Activated T-cell treated with anti-CD3 and anti-CD28 coated beads, Interleukin-2, amount 50 U/mL, for 4 hours (primary cell): ENCODE measurements around the gene PSTPIP1. TPM values are rescaled to one million over a fixed set of nuclear protein-coding genes. Genes with fewer than 3 reads are reported as not detected.

Experiments used
- ATAC-seq, 2 donors: fragments of 200-7000 bp; cut with Tn5 transposase; one replicate each; pipeline ENCODE4 v1.10.0; 2021
- DNase-seq: peaks from one replicate; pipeline ENCODE4 v3.0.0-alpha.2; 2020
- H3K27me3 Mint-ChIP-seq: one replicate; pipeline ENCODE4 v1.8.0; 2021; ENCODE audit warnings: low read depth, mixed read lengths
- H3K36me3 Mint-ChIP-seq: one replicate; pipeline ENCODE4 v1.8.0; 2022; ENCODE audit warnings: mixed read lengths; ENCODE audit not compliant: insufficient read depth
- H3K4me1 Mint-ChIP-seq: one replicate; pipeline ENCODE4 v1.8.0; 2021; ENCODE audit warnings: low read depth, mixed read lengths
- H3K4me3 Mint-ChIP-seq: one replicate; pipeline ENCODE4 v1.8.0; 2021; ENCODE audit warnings: mild to moderate bottlenecking, moderate library complexity, mixed read lengths
- H3K9me3 Mint-ChIP-seq: one replicate; pipeline ENCODE4 v1.8.0; 2021; ENCODE audit warnings: mixed read lengths
- total RNA-seq, 3 donors: library from RNA; stranded (reverse); gene quantifications; one replicate each; pipeline ENCODE4 v1.2.1, GENCODE V29; 2021

Gene PSTPIP1
- total RNA-seq, 3 donors from 2014 or later, result 85.4 to 130 (median 92.1) TPM

GRCh38 chr15:77040673-77041072 lies 45.7 kb downstream of the PSTPIP1 start:
- H3K4me1 Mint-ChIP-seq, result peaks cover 3% of the 10 kb centered on the region
- ATAC-seq, result no peak
- H3K27me3 Mint-ChIP-seq, result no peaks in the 10 kb centered on the region
- H3K36me3 Mint-ChIP-seq, result peaks cover 43% of the 10 kb centered on the region
- H3K4me3 Mint-ChIP-seq, result no peak overlapping the region
- peaks cover 4% of the 10 kb centered on the region for H3K9me3 Mint-ChIP-seq
- no peak for DNase-seq

- H3K4me3 Mint-ChIP-seq, result no peak overlapping the region
- peaks cover 40% of the 10 kb centered on the region for H3K36me3 Mint-ChIP-seq
- H3K4me1 Mint-ChIP-seq, result peaks cover 3% of the 10 kb centered on the region
- H3K27me3 Mint-ChIP-seq, result no peaks in the 10 kb centered on the region
- DNase-seq (no peak), ATAC-seq (no peak)
- H3K9me3 Mint-ChIP-seq, result peaks cover 4% of the 10 kb centered on the region
These were observed 47.5 kb downstream of the PSTPIP1 start for GRCh38 chr15:77042245-77042919.

- Mint-ChIP-seq H3K27me3 (no peaks in the 10 kb centered on the region), H3K4me3 (no peak overlapping the region), H3K36me3 (peaks cover 41% of the 10 kb centered on the region), H3K4me1 (peaks cover 3% of the 10 kb centered on the region), H3K9me3 (peaks cover 4% of the 10 kb centered on the region)
- no peak for DNase-seq
- no peak for ATAC-seq
These were observed 48.3 kb downstream of the PSTPIP1 start for GRCh38 chr15:77042955-77043920.

GRCh38 chr15:77044228-77045042 lies 49.5 kb downstream of the PSTPIP1 start:
- Mint-ChIP-seq H3K36me3 (peaks cover 43% of the 10 kb centered on the region), H3K27me3 (no peaks in the 10 kb centered on the region)

GRCh38 chr15:77045985-77046384 lies 51.1 kb downstream of the PSTPIP1 start:
- H3K9me3 Mint-ChIP-seq, result no peaks in the 10 kb centered on the region
- H3K4me3 Mint-ChIP-seq, result no peak overlapping the region
- H3K27me3 Mint-ChIP-seq, result no peaks in the 10 kb centered on the region
- H3K36me3 Mint-ChIP-seq, result peaks cover 39% of the 10 kb centered on the region
- no peak for ATAC-seq
- DNase-seq, result no peak
- H3K4me1 Mint-ChIP-seq, result no peaks in the 10 kb centered on the region

More at GRCh38 chr15:77044228-77045042, 49.5 kb downstream of the PSTPIP1 start:
- no peak overlapping the region for H3K4me3 Mint-ChIP-seq
- ATAC-seq, result no peak
- peaks cover 4% of the 10 kb centered on the region for H3K9me3 Mint-ChIP-seq
- peaks cover 3% of the 10 kb centered on the region for H3K4me1 Mint-ChIP-seq
- DNase-seq, result no peak

GRCh38 chr15:77046704-77047412 lies 51.9 kb downstream of the PSTPIP1 start:
- Mint-ChIP-seq H3K4me3 (no peak overlapping the region), H3K27me3 (no peaks in the 10 kb centered on the region), H3K36me3 (peaks cover 36% of the 10 kb centered on the region), H3K4me1 (no peaks in the 10 kb centered on the region), H3K9me3 (no peaks in the 10 kb centered on the region)
- ATAC-seq (no peak), DNase-seq (no peak)

- H3K9me3 Mint-ChIP-seq, result no peaks in the 10 kb centered on the region
- peaks cover 36% of the 10 kb centered on the region for H3K36me3 Mint-ChIP-seq
- ATAC-seq, result no peak
These were observed 53.4 kb downstream of the PSTPIP1 start for GRCh38 chr15:77048135-77048876.

GRCh38 chr15:77052556-77052955 lies 57.6 kb downstream of the PSTPIP1 start:
- Mint-ChIP-seq H3K4me3 (no peak overlapping the region), H3K27me3 (no peaks in the 10 kb centered on the region), H3K9me3 (no peaks in the 10 kb centered on the region), H3K4me1 (peaks cover 6% of the 10 kb centered on the region), H3K36me3 (peaks cover 9% of the 10 kb centered on the region)
- DNase-seq (no peak), ATAC-seq (no peak)

More at GRCh38 chr15:77048135-77048876, 53.4 kb downstream of the PSTPIP1 start:
- DNase-seq, result no peak
- no peak overlapping the region for H3K4me3 Mint-ChIP-seq
- H3K27me3 Mint-ChIP-seq, result no peaks in the 10 kb centered on the region
- no peaks in the 10 kb centered on the region for H3K4me1 Mint-ChIP-seq

- DNase-seq (no peak), ATAC-seq (no peak)
- no peaks in the 10 kb centered on the region for H3K27me3 Mint-ChIP-seq
- H3K4me1 Mint-ChIP-seq, result peaks cover 12% of the 10 kb centered on the region
- no peaks in the 10 kb centered on the region for H3K9me3 Mint-ChIP-seq
- H3K4me3 Mint-ChIP-seq, result no peak overlapping the region
- H3K36me3 Mint-ChIP-seq, result peaks cover 7% of the 10 kb centered on the region
These were observed 58.8 kb downstream of the PSTPIP1 start for GRCh38 chr15:77053709-77054108.

- no peaks in the 10 kb centered on the region for H3K9me3 Mint-ChIP-seq
- ATAC-seq, result no peak
- peaks cover 31% of the 10 kb centered on the region for H3K4me1 Mint-ChIP-seq
- no peak for DNase-seq
- no peak overlapping the region for H3K4me3 Mint-ChIP-seq
- no peaks in the 10 kb centered on the region for H3K27me3 Mint-ChIP-seq
- peaks cover 3% of the 10 kb centered on the region for H3K36me3 Mint-ChIP-seq
These were observed 62.1 kb downstream of the PSTPIP1 start for GRCh38 chr15:77057072-77057471.

- DNase-seq (no peak), ATAC-seq (no peak)
- Mint-ChIP-seq H3K4me1 (peaks cover 31% of the 10 kb centered on the region), H3K4me3 (no peak overlapping the region), H3K27me3 (no peaks in the 10 kb centered on the region), H3K9me3 (no peaks in the 10 kb centered on the region), H3K36me3 (no peaks in the 10 kb centered on the region)
These were observed 62.8 kb downstream of the PSTPIP1 start for GRCh38 chr15:77057685-77058084.

GRCh38 chr15:77058468-77058867 lies 63.5 kb downstream of the PSTPIP1 start:
- Mint-ChIP-seq H3K4me3 (no peak overlapping the region), H3K27me3 (no peaks in the 10 kb centered on the region), H3K9me3 (no peaks in the 10 kb centered on the region), H3K4me1 (peaks cover 31% of the 10 kb centered on the region), H3K36me3 (no peaks in the 10 kb centered on the region)
- ATAC-seq, result no peak
- DNase-seq, result no peak

GRCh38 chr15:77059786-77060361 lies 64.9 kb downstream of the PSTPIP1 start:
- Mint-ChIP-seq H3K36me3 (peaks cover 2% of the 10 kb centered on the region), H3K27me3 (no peaks in the 10 kb centered on the region), H3K4me1 (peaks cover 33% of the 10 kb centered on the region), H3K4me3 (no peak overlapping the region), H3K9me3 (no peaks in the 10 kb centered on the region)
- ATAC-seq (peak in 1 of 2 donors; percentile 46), DNase-seq (no peak)
